Posterior cingulate gyrus (tissue), 11 donors: ENCODE measurements around the gene MLN.

ENCODE experiments used
- DNase-seq, 10 donors: peaks; one replicate each; pipeline versions ENCODE4 v3.0.0 to v3.0.0-alpha.2; 2020 to 2021; ENCODE audit warnings: mixed read lengths in 3 of 10
- intact Hi-C: fragments of 100-400 bp; cut with DNase I; formaldehyde crosslinking; loops from one replicate; pipeline ENCODE4 v1.15.1; 2023

The MLN gene

DNA sequence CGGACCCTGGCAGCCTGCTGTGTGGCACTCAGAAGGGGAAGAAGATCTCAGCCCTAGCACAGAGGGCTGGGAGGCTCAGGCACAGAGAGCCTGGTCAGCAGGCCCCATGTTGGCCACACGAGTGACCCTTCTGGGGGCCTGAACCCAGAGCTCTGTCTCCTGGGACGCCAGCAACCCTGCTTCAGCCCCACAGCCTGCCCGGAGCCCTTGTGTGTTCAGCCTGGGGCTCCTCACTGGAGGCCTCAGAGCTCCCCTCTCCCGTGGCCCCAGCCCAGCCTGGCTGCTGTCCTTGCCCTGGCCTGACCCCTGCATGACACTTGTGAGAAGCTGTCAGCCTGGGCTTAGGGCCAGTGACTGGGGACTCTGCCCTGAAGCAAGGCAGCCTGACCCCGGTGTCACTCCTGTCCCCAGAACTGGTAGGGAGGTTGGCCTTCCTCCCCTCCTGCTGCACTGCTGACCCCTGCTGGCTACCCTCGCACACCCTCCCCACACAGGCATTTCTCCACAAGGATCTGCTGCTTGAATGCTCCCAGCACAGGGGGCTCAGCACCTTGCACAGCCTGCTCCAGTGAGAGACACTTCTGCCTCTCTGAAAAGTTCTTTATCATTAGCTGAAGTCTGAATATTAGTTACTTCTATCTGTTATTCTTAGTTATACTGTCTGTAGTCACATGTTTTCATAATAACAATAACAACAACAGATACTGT is 41.7 kb downstream of the MLN start:
- peak in 9 of 10 donors; percentile 46 to 94 (median 75) for DNase-seq
- intact Hi-C loops, result loop anchor here (1.0 to 10.0 kb wide), 3 partner anchors 18 to 177 kb away; partner anchors contain the start of genes BAK1 and UQCC2

DNA sequence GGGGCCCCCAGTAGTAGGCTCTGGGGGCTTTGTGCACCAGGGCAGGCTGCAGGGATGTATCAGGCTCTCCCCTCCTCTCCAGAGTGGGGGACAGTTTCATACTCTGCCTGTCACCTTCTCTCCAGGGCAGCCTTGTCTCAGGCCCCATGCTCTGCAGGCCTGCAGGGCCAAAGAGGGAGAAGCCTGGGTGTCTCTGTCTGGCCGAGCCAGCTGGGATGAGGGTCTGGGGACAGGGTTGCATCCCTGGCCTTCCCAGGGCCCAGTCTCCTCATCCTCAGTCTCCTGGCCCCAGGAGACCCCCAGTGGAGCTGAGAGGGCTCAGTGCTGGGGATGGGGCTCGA is 42.3 kb downstream of the MLN start:
- no peak for DNase-seq
- intact Hi-C loops, result loop anchor here (5.0 to 10.0 kb wide), 2 partner anchors 49 to 177 kb away; partner anchors contain the start of genes BAK1 and UQCC2

DNA sequence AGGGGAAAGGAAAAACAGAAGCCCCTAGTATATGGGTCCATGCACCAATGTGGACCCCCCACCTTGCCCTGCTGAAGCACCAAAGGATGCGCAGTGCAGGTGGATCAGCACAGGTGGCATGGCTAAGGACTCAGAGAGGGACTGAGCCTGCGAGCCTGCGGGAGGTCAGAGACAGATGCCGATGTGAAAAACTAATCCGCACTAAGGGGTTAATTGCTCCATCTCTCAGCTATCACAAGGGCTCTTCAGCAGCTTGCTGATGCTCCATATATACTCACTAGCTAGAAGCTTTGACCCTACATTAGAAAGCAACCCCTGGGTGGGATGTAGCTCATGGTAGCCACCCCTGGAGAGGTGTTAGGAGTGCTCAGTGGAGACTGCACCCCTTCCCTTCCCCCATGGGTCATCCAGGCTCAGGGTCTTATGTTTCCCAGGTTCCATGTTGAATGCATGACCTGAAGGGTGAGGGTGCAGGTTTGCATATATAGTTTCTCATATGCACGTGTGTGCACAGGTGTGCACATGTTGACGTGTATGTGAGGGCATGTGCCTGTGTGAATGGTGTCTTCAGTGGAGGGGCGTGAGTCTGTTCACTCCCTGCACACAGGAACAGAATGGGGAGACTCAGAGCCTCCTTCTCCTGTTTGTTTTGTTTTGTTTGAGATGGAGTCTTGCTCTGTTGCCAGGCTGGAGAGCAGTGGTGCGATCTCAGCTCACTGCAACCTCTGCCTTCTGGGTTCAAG is 43.7 kb downstream of the MLN start:
- DNase-seq, result no peak
- intact Hi-C loops, result loop anchor here (5.0 to 10.0 kb wide), 2 partner anchors 48 to 175 kb away; partner anchors contain the start of genes BAK1 and UQCC2

- no peak for DNase-seq
- intact Hi-C loops, result no loop called here
These were observed 45.0 kb downstream of the MLN start for GRCh38 chr6:33758815-33759216.

DNA sequence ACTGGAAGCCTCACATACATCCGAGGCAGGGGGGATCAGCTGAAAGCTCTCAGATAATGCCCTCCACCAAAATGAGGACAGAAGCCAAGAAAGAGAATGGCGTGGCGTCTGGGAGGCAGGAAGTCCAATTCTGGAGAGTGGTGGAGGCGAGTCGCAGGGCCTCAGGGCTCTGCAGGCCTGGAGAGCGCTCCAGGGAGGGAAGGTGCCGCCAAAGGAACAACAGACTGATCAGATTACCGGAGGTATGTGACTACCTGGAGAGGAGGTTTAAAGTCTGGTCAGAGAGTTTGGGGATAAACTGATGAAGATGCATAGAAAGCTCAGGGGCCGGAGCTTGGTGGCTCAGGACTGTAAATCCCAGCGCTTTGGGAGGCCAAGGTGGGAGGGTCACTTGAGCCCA is 45.9 kb downstream of the MLN start:
- no peak for DNase-seq
- intact Hi-C loops, result no loop called here

DNA sequence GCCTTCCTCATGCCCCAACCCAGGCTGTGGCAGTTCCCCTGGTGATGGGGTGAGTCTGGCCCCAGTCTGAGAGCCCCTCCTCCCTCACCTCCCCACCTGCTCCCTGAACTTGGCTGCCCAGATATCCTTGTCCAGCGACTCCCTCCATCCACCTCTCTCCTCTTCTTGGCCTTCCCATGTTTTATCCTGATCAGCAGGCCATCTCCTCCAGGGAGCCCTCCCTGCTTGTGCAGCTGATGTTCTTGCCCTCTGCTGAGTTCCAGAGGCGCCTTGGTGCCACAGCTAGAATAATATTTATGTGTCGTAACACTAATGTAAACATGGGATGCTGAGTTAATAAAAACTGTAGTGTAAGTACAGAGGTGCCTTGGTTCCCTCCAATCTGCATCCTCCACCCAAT is 46.7 kb downstream of the MLN start:
- DNase-seq, result no peak
- intact Hi-C loops, result no loop called here

- intact Hi-C loops, result no loop called here
- no peak for DNase-seq
These were observed 47.4 kb downstream of the MLN start for GRCh38 chr6:33756211-33756954.

DNA sequence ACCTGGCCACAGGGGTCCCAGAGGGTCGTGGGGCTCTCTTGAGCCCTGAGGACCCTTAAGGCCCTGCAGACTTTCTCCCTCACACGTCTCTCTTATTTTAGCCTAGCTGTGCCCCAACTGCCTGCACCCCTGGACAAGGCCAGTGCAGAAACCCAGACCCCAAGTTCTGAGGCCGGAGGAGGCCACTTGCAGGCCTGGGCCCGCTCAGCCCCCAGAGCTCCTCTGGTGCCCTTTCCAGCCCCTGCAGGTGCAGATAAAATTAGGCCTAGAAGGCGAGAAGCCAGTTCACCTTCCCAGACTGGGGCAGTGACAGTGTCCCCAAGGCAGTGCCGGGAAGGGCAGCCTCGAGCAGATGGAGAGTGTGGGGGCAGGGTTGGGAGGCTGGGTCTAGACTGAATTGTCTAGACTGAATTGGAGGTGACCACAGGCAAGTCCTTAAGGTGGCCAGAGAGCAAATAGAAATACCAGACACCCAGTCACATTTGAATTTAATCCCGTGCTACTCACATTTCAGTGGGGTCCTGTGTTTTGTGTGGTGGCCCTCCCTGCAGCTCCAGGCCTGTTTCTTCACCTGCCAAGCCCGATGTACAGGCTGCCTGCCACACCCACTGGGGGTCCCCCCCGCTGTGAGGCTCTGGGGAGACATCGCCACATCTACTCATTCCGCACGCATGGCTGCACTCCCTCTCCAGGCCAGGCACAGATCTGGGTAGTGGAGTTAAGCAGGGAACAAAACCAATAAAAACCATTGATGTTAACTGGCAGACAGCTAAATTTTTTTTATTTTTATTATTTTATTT is 48.5 kb downstream of the MLN start:
- intact Hi-C loops, result no loop called here
- no peak for DNase-seq

GRCh38 chr6:33754222-33754621 is 49.6 kb downstream of the MLN start:
- intact Hi-C loops, result no loop called here
- no peak for DNase-seq

- intact Hi-C loops, result no loop called here
These were observed 51.2 kb downstream of the MLN start for GRCh38 chr6:33752646-33753015.

DNA sequence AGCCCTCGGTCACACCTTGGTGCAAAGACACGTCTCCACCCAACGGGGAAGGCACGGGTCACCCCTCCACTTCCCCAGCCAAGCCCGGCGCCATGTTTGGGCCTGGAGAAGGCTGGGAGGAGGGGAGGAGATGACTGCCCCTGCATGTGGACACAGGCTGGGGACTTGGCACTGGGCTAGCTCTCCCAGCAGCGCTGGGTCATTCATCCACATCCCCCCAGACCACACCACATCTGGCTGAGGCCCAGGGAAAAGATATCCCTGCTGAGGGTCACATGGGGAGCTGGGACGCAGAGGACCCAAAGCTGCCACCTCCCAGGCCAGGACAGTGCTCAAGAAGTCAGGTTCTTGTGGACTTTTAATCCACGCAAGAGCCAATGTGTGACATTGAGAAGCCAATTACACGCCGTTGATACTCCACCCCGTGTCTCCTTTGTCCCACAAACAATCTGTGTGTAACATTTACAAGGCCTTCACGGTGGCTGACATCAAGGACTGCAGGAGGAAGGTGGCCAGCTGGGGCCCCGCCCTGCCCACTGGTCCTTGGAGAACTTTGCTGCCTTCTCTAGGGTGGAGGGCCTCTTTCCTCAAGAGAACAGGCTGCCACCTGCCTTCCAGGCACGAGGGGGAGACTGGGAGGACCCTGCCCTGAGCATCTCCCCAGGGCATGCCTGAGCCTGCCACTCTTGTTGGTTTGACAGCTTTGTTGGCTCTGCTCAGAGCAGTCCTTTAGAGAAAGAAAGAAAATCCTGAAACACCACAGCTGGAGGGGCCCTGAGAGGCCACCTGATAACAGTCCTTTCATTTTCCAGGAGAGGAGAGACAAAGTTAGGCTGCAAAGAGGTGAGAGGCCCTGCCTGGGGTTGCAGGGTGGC is 51.8 kb downstream of the MLN start:
- DNase-seq, result no peak
- intact Hi-C loops, result no loop called here

More at GRCh38 chr6:33752646-33753015, 51.2 kb downstream of the MLN start:
- no peak for DNase-seq

GRCh38 chr6:33750244-33750991 is 53.4 kb downstream of the MLN start:
- intact Hi-C loops, result no loop called here
- DNase-seq, result no peak

DNA sequence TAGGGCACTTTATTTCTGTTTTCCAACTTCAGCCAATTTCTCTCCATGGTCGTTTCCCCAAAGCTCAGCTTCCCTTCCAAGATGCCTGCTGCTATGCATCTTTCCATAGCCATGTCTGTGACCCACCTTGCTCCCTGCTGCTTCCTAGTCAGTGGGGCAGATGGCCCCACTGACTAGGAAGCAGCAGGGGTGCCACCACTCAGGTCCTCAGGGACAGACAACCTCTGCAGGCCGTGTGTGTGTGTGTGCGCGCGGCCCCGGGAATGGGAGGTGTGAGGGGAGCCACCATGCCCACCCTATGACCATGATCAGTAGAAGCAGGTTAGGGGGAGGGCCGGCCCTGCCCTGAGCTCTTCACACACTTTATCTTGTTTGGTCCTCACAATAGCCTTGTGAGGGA is 54.4 kb downstream of the MLN start:
- intact Hi-C loops, result loop anchor here (10.0 kb wide), 1 partner anchor 405 kb away; no protein-coding TSS in a partner anchor
- no peak for DNase-seq

- intact Hi-C loops, result loop anchor here (10.0 kb wide), 1 partner anchor 406 kb away; no protein-coding TSS in a partner anchor
These were observed 55.0 kb downstream of the MLN start for GRCh38 chr6:33748841-33749240.

DNA sequence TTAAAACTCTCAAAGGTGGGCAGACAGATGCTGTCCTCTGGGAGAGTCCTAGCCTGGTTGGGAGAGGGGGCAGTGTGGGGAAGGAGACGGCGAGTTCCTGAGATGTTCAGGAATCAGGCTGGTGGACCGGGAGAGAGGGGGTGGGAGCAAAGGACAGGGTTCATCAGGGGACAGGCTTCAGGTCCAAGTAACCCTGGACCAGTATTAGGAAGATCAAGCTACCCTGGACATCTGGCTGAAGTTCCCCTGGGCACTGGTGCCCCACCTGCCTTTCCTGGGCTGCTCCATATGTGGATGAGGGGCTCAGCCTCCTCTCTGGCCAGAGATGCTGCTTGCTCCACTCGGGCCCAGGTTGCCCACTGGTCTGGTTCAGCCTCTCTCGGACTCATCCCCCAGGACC is 56.0 kb downstream of the MLN start:
- intact Hi-C loops, result loop anchor here (10.0 kb wide), 1 partner anchor 407 kb away; no protein-coding TSS in a partner anchor

More at GRCh38 chr6:33748841-33749240, 55.0 kb downstream of the MLN start:
- no peak for DNase-seq

GRCh38 chr6:33746651-33747100 is 57.1 kb downstream of the MLN start, which contains the start of gene IP6K3:
Gene IP6K3, minus strand, starts transcription at chr6:33746905. Its CDS starts 11,429 bp downstream, at chr6:33735476.
- intact Hi-C loops, result loop anchor here (10.0 kb wide), 1 partner anchor 408 kb away; no protein-coding TSS in a partner anchor
- DNase-seq, result peak; percentile 58 to 97 (median 83)

More for the DNA sequence above, 56.0 kb downstream of the MLN start:
- no peak for DNase-seq

GRCh38 chr6:33746036-33746600 is 57.7 kb downstream of the MLN start:
- intact Hi-C loops, result loop anchor here (10.0 kb wide), 1 partner anchor 409 kb away; no protein-coding TSS in a partner anchor
- peak; percentile 25 to 95 (median 77) for DNase-seq

DNA sequence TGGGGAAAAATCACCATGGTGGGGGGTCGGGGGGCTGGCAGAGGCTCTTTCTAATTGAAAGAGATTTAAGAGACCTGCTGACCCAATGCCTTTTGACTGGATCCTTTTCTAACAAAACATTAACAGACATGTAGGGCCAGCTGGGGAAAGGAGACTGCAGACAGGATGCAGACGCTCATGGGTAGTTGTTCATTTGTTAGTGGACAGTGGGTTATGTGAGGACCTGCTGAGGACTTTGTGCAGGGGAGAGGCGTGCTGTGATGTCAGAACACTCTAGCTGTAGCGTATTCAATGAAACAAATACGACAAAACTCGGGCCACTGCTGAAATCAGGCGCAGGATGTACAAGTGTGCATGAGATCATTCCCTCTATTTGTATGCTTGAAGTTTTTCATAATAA is 58.3 kb downstream of the MLN start:
- intact Hi-C loops, result loop anchor here (10.0 kb wide), 1 partner anchor 409 kb away; no protein-coding TSS in a partner anchor
- no peak for DNase-seq
